ENCODE data around the gene SLC12A7.
"Not testable (repeated sequence)": the region's sequence is repeated elsewhere in the genome, so short reads cannot be mapped to it uniquely, and the experiment has no call there.

Gene SLC12A7

GRCh38 chr5:1035421-1036405, 76.2 kb downstream of the SLC12A7 start:
- no peak for DNase-seq (ENCODE audit: low read depth in 2 of 2)

GRCh38 chr5:1034986-1035385, 76.9 kb downstream of the SLC12A7 start:
- no peak for DNase-seq (ENCODE audit: low read depth in 2 of 2)

DNA sequence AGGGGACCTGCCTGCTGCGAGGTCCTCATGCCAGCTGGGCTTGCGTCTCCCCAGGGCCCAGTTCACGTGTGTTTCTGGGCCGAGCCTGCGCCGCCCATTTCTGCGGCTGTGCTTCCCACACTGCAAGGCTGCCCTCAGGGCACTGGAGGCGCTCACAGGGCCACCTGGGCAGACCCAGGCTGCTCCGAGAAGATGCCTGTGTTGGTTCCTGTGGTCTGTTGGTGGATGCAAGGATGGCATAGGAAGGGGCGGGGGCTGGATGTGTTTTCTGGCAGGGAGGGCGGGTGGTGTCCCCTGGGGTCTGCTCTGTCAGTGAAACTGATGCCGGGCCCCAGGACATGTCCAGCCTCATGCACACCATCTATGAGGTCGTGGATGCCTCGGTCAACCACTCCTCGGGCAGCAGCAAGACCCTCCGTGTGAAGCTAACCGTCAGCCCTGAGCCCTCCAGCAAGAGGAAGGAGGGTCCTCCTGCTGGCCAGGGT, 77.4 kb downstream of the SLC12A7 start:
- no peak for DNase-seq (ENCODE audit: low read depth in 2 of 2)

DNA sequence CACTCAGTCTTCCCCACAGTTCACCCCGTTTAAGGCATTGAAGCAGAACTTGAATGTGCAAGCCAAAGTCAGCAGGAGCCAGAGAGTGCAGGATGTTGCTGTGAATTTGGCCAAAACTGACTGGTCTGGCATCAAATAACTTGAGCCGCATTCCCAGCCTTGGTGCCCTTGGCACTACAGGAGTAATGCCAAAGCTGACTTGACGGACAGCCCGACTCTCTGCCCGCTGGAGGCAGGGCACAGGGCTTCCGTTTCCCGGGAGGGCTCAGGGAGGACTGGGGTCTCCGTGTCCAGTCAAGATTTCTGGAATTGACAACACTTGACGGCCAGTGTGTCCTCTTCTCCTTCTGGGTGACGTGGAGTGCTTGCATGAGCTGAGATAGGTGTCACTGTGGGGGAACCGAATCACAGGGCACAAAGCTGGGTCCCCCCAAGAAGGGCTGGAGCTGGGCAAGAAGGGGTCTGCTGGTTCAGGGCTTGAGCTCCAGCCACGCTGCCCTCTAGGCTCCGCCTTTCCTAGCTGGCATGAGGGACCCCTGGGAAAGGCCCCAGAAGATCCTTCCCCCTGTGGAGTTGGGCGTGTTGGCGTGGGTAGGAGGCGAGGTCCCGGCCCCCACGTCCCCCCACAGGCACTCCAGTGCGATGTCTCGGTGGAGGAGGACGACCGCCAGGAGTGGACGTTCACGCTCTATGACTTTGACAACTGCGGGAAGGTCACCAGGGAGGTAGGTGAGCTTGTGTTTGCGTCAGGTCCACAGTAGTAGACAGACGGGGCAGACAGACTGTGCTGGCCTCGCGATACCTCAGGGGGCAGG, 78.0 kb downstream of the SLC12A7 start:
- DNase-seq (ENCODE audit: low read depth in 2 of 2), result no peak

GRCh38 chr5:1033178-1033577, 78.7 kb downstream of the SLC12A7 start:
- no peak for DNase-seq (ENCODE audit: low read depth in 2 of 2)

GRCh38 chr5:1032551-1033027, 79.3 kb downstream of the SLC12A7 start:
- DNase-seq (ENCODE audit: low read depth in 2 of 2), result no peak

DNA sequence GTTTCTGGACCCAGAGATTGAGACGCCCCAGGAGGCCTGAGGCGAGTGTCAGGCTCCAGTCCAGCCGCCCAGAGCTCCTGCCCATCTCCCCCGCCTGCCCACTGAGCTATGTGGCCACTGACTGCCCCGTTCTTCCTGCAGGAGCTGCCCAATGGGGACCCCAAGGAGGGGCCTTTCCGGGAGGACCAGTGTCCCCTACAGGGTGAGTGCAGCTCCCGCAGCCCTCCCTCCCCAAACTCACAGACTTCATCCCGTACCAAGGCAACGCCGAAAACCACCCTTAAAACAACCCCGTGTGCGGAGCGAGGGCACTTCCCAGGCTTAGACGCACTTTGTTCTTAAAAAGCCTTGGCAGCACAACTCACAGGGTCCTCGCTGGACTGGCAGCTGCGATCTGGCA, 79.9 kb downstream of the SLC12A7 start:
- no peak for DNase-seq (ENCODE audit: low read depth in 2 of 2)

DNA sequence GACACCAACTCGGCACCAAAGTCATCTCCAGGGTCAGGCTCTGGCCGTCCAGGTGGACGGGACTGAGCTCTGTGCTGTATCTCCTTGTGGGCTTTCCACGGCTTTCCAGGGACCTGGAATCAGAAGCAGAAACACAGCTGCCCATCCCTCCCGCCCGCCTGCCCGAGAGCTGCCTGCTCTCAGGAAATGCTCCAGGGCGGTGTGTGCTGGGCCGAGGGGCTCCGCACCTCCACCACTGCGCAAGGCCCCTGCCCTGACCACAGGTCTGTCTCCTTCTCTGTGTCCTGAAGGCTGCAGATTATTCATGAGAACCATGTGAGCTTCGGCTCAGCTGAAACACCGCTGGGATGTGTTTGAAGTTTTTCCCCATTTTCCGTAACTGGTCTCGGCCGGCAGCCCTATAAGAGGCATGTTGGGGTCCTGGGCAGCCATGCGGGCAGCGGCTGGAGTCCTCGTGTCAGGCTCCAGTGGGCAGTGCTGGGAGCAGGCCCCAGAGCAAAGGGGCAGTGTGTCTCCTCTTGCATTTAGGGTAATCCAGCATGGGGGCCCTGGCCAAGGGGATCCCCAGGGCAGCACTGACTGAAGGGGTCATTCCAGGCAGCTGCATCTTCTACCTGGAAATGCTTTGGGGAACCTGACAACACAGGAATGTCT, 80.4 kb downstream of the SLC12A7 start:
- no peak for DNase-seq (ENCODE audit: low read depth in 2 of 2)

DNA sequence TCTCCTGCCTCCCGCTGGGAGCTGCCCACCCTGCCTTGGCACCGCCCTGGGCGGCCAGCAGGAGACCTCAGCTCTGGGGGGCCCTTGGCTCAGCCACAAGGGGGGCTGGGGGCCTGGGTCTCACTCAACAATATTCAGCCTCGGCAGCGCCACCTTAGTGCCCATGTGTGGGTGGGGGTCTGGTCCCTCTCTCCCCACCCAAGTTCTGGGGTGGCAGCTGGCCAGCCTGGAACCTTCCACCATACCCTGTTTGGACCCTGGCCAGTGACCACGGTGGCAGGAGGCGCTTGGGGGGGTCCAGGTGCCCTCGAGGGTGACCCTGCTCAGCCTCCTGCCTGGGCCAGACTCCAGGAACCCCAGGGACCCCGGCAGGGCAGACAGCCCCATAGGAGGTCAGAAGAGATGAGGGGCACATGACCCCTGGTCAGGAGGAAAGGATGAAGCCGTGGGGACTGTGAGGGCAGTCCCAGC, 81.0 kb downstream of the SLC12A7 start:
- no peak for DNase-seq (ENCODE audit: low read depth in 2 of 2)

GRCh38 chr5:1029945-1030625, 81.8 kb downstream of the SLC12A7 start:
- DNase-seq (ENCODE audit: low read depth in 2 of 2), result no peak

- DNase-seq (ENCODE audit: low read depth in 2 of 2), result no peak
Observed at GRCh38 chr5:1029282-1029944, 82.5 kb downstream of the SLC12A7 start.

GRCh38 chr5:1028481-1029281, 83.2 kb downstream of the SLC12A7 start:
- DNase-seq (ENCODE audit: low read depth in 2 of 2), result no peak

DNA sequence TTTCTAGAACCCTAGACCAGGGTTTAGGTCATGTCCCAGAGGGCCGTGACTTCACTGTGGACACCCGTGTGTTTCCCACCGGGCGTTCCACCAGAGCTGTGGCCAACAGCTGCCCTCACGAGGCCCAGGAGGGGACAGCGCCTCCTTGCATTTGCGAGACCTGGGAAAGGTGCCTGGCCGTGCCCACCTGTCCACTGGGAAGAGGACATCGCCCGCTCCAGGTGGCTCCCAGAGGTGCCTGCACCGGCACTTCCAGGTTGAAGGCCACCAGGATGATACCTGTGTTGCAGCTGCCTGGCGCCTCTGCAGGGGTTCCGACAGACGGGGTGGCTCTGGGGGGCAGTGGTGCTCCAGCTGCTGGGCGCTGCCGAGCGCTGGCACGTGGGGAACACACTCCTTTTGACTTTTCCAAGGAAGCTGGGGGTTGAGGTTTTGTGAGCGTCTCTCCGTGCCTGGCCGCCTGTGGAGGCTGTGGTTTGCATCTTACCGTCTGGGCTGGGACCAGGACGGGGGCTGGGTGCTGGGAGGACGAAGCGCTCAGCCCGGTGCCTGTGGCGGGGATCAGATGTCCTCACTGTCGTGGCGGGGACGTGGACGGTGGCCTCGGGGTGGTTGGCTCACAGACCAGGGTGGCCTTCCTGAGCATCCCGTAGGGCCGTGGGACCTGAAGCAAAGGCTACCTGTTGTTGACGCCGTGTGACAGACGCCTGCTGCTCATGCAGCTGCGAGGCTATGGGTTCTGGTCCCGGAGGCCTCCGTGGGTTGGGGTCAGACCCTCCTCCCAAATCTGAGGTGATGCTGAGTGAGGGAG, 84.0 kb downstream of the SLC12A7 start:
- DNase-seq (ENCODE audit: low read depth in 2 of 2), result no peak

DNA sequence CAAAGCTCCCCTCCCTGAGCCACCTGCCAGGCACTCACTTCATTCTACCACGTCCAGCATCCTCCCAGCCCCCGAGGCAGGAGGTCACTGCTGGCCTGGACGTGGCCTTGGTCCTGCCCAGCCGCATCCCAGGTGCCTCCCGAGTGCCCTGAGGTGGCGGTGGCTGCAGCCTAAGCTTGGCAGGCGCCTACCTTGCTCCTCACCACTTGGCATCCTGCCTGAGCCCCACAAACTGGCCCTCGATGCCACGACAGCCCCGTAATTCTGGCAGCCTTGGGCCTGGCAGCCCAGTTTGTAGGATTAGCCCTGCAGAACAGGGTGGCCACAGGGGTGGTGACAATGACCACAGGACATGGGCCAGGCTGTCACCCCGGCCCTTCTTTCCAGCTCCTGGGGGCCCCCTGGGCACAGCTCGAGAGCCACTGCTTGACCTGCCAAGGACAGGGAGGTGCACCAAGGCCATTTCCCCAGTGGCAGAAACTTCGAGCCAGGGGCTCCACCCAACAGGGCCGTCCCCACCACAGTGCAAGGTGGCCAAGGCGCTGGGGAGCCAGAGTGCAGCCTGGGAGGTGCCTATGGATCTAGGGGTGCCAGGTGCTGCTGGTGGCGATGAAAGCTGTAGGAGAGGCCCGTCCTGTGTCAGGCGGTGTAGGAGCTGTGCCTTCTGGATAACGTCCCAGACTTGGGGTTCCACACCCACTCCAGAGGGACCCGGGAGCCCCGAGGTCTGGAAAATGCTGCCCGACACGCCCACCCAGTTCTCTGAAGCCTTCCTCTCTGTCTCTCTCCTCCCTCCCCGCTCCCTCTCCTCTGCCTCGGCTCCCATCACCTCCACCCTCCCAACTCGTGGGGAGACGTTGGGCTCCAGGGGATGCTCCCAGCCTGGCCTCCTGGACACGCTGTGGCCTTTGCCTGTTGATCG, 84.9 kb downstream of the SLC12A7 start:
- DNase-seq (ENCODE audit: low read depth in 2 of 2), result no peak

- not testable (repeated sequence) for DNase-seq (ENCODE audit: low read depth in 2 of 2)
Observed at GRCh38 chr5:1021969-1022336, 89.9 kb downstream of the SLC12A7 start.

GRCh38 chr5:1021136-1021968, 90.5 kb downstream of the SLC12A7 start:
- peak in 1 of 2 experiments; percentile 10 for DNase-seq (ENCODE audit: low read depth in 2 of 2)

DNA sequence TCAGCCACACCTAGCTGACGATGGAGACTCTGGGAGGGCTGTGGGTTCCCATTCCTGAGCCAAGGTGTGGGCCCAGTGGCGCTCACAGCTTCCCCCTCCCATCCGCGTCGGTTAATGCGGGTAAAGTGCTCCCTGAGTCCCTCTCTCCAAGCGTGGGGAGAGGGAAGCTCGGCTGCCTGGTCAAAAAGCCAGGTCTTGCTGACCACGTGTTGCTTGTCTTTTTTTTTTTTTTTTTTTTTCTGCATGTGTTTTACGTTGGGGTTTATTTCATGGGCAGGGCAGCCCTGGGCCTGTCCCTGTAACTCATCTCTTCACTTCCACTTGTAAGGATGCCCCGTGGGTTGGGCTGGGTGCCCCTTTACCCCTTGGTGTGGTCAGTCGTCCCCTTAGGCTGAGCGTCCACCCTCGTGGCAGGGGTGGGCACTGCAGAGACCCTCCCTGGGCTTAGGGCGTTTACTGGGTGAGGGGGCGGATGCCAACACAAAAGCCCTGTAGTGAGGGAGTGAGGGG, 91.4 kb downstream of the SLC12A7 start:
- no peak for DNase-seq (ENCODE audit: low read depth in 2 of 2)
